ENCODE data around the gene PANX2.

DNA sequence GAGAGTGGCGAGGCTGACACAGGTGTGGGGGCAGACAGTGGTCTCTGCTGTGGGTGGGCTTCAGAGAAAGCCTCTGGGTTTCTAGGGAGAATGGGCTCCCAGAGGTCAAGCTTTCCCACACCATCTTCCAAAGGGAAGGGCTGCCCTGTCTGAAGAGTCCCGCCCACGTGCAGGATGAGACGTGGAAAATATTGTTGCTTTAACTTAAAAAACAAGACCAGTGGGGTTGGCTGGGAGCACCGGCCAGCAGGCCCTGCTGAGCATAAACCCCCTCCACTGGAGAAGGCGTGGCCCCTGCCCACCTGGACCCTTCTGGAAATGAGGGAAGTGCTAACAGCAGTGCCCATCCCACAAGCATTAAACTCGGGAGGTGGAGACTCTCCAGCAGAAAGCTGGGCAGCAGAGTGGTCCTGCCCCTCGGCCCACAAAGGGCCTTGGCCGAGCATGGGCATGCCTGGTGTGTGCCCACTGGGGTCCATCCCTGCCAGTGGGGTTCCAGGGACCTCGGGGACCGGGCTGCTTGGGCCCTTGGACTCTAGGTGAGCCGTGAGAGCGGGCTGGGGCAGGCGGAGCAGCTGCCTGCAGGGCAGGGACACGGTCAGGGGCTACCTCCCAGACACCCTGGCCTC, 45.6 kb downstream of the PANX2 start:
- TF ChIP-seq EP300 (IDR thresholded peaks at IDR 0.05) (no peak), POLR2A (IDR thresholded peaks at IDR 0.05) (no peak), POLR2AphosphoS5 (IDR thresholded peaks at IDR 0.05) (no peak)
- TF ChIP-seq, protein P1, sequence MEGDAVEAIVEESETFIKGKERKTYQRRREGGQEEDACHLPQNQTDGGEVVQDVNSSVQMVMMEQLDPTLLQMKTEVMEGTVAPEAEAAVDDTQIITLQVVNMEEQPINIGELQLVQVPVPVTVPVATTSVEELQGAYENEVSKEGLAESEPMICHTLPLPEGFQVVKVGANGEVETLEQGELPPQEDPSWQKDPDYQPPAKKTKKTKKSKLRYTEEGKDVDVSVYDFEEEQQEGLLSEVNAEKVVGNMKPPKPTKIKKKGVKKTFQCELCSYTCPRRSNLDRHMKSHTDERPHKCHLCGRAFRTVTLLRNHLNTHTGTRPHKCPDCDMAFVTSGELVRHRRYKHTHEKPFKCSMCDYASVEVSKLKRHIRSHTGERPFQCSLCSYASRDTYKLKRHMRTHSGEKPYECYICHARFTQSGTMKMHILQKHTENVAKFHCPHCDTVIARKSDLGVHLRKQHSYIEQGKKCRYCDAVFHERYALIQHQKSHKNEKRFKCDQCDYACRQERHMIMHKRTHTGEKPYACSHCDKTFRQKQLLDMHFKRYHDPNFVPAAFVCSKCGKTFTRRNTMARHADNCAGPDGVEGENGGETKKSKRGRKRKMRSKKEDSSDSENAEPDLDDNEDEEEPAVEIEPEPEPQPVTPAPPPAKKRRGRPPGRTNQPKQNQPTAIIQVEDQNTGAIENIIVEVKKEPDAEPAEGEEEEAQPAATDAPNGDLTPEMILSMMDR (IDR thresholded peaks at IDR 0.05) = no peak

All from sigmoid colon (tissue), 4 donors.